Daoy (cell line): ENCODE data around the gene ANKRD66. TPM values are rescaled to one million over a fixed set of nuclear protein-coding genes. Genes with fewer than 3 reads are reported as not detected.
"Not testable (repeated sequence)": the region's sequence is repeated elsewhere in the genome, so short reads cannot be mapped to it uniquely, and the experiment has no call there.

Experiments used
- DNase-seq: peaks from one replicate; pipeline ENCODE4 v3.0.0-alpha.2; 2015; ENCODE audit warnings: low read depth
- total RNA-seq: library from RNA; depleted of rRNA; stranded (reverse); fragments of >200 nt; shearing (Covaris generic); gene quantifications from 2 replicates; pipeline ENCODE4 v1.2.3, GENCODE V29; 2014; rRNA removed

Gene ANKRD66
- not detected in 2 replicates for total RNA-seq

- peak; percentile 13 for DNase-seq
Observed at GRCh38 chr6:46746696-46747095, at the start of gene ANKRD66. ANKRD66 (plus strand) TSS chr6:46746933; CDS start chr6:46751949, 5,016 bp downstream.

- DNase-seq, result no peak
Observed at GRCh38 chr6:46699970-46700369, 46.8 kb upstream of the ANKRD66 start.

GRCh38 chr6:46704562-46704961, 42.2 kb upstream of the ANKRD66 start:
- peak; percentile 39 for DNase-seq

- no peak for DNase-seq
Observed at GRCh38 chr6:46706464-46706863, 40.3 kb upstream of the ANKRD66 start.

GRCh38 chr6:46711491-46711890, 35.2 kb upstream of the ANKRD66 start:
- no peak for DNase-seq

- peak; percentile 48 for DNase-seq
Observed at GRCh38 chr6:46715141-46715540, 31.6 kb upstream of the ANKRD66 start.

GRCh38 chr6:46719099-46719498, 27.6 kb upstream of the ANKRD66 start:
- DNase-seq, result peak; percentile 86

GRCh38 chr6:46720401-46720800, 26.3 kb upstream of the ANKRD66 start:
- no peak for DNase-seq

- DNase-seq, result no peak
Observed at GRCh38 chr6:46729787-46730326, 16.9 kb upstream of the ANKRD66 start.

GRCh38 chr6:46730921-46731461, 15.7 kb upstream of the ANKRD66 start:
- DNase-seq, result no peak

- DNase-seq, result no peak
Observed at GRCh38 chr6:46733341-46733801, 13.4 kb upstream of the ANKRD66 start.

GRCh38 chr6:46734867-46735719, 11.6 kb upstream of the ANKRD66 start, which contains the start of gene PLA2G7:
PLA2G7 (minus strand) TSS chr6:46735375; CDS start chr6:46722891, 12,484 bp downstream.
- peak; percentile 58 for DNase-seq

- DNase-seq, result no peak
Observed at GRCh38 chr6:46735720-46736031, 11.1 kb upstream of the ANKRD66 start.

- DNase-seq, result no peak
Observed at GRCh38 chr6:46736906-46737305, 9.8 kb upstream of the ANKRD66 start.

- no peak for DNase-seq
Observed at GRCh38 chr6:46741482-46741881, 5.3 kb upstream of the ANKRD66 start.

GRCh38 chr6:46741910-46742309, 4.8 kb upstream of the ANKRD66 start:
- DNase-seq, result no peak

- no peak for DNase-seq
Observed at GRCh38 chr6:46743425-46744158, 3.1 kb upstream of the ANKRD66 start.

GRCh38 chr6:46744159-46744725, 2.5 kb upstream of the ANKRD66 start:
- not testable (repeated sequence) for DNase-seq

- DNase-seq, result no peak
Observed at GRCh38 chr6:46745973-46746372, 760 bp upstream of the ANKRD66 start.

GRCh38 chr6:46748940-46749503, 2.3 kb downstream of the ANKRD66 start:
- DNase-seq, result no peak

- DNase-seq, result no peak
Observed at GRCh38 chr6:46749731-46750130, 3.0 kb downstream of the ANKRD66 start.

- DNase-seq, result no peak
Observed at GRCh38 chr6:46751658-46752057, 4.9 kb downstream of the ANKRD66 start.
